NT2/D1 (cell line): Measurements from ENCODE around the gene DPH3.

ENCODE experiments used
- SUZ12 ChIP-seq: IDR thresholded peaks from 2 replicates; pipeline ENCODE4 v1.6.1; 2011; ENCODE audit not compliant: insufficient read length, insufficient read depth; ENCODE audit errors: extremely low read depth
- YY1 ChIP-seq: IDR thresholded peaks from 2 replicates; pipeline ENCODE4 v1.6.1; 2011; ENCODE audit not compliant: insufficient read length, insufficient read depth
- ZNF274 ChIP-seq: IDR thresholded peaks from 2 replicates; pipeline ENCODE4 v1.6.1; 2011; ENCODE audit warnings: mild to moderate bottlenecking, low read depth, low read length

DNA sequence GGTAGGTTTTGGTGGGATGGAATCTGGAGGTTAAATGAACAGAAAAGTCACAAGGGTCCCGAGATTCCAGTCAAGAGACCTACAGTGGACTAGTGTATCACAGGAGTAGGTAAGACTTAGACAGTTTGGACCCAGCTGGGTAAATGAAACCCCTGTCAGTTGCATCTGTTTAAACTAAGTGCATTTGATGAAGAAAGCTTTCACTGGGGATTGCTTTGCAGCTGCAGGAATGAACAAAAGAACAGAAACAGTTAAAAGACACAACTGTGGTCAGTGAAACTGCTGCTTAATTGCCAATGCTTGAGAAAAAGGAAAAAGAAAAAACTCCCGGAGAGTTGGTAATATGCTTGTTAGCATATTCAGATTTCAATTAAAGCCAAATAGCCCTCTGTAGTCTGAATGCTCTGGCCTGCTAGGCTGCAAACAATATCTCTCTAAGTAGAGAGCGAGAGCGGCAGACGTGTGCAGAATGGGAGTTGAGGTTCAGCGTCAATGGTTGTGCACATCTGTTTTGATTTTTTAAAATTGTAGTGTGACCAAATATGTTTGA is 37.4 kb upstream of the DPH3 start:
- no peak for TF ChIP-seq SUZ12
- no peak for TF ChIP-seq ZNF274
- TF ChIP-seq YY1 = no peak
